Glutamatergic neuron (in vitro differentiated cells): ENCODE data around the gene OGFOD3. TPM values are rescaled to one million over a fixed set of nuclear protein-coding genes. Genes with fewer than 3 reads are reported as not detected.

Source experiments
- DNase-seq: peaks from one replicate; pipeline ENCODE4 v3.0.0; 2022
- H3K27ac Mint-ChIP-seq: one replicate; pipeline ENCODE4 v1.8.0; 2020; ENCODE audit warnings: mild to moderate bottlenecking, mixed read lengths, inconsistent platforms; ENCODE audit not compliant: unreplicated experiment
- H3K27me3 Mint-ChIP-seq: one replicate; pipeline ENCODE4 v1.8.0; 2020; ENCODE audit warnings: mild to moderate bottlenecking, moderate library complexity, mixed read lengths, inconsistent platforms; ENCODE audit not compliant: unreplicated experiment
- H3K36me3 Mint-ChIP-seq: one replicate; pipeline ENCODE4 v1.8.0; 2020; ENCODE audit warnings: mild to moderate bottlenecking, mixed read lengths, inconsistent platforms; ENCODE audit not compliant: unreplicated experiment
- H3K4me1 Mint-ChIP-seq: one replicate; pipeline ENCODE4 v1.8.0; 2020; ENCODE audit warnings: mild to moderate bottlenecking, low read depth, mixed read lengths, inconsistent platforms; ENCODE audit not compliant: unreplicated experiment
- H3K4me3 Mint-ChIP-seq: one replicate; pipeline ENCODE4 v1.8.0; 2020; ENCODE audit warnings: mild to moderate bottlenecking, mixed read lengths, inconsistent platforms; ENCODE audit not compliant: unreplicated experiment
- H3K9me3 Mint-ChIP-seq: one replicate; pipeline ENCODE4 v1.8.0; 2020; ENCODE audit warnings: mild to moderate bottlenecking, moderate library complexity, mixed read lengths, inconsistent platforms; ENCODE audit not compliant: unreplicated experiment
- CTCF ChIP-seq: fragments of 200-600 bp; sonication (generic); IDR thresholded peaks from one replicate; pipeline ENCODE4 v1.5.0; 2021; ENCODE audit not compliant: partially characterized antibody, unreplicated experiment
- total RNA-seq: library from RNA; stranded (reverse); fragmentation: NEBNext Ultra II Directional; extraction: Animal tissue kit (Norgen Biotek cat#: 25700); gene quantifications from one replicate; pipeline ENCODE4 v1.2.1, GENCODE V29; 2021; ENCODE audit not compliant: unreplicated experiment

Gene OGFOD3
- total RNA-seq, 1 donor from 2014 or later: 23.0 TPM

GRCh38 chr17:82449883-82450356 lies 31.5 kb upstream of the OGFOD3 start:
- H3K27me3 Mint-ChIP-seq: peaks cover 9% of the 10 kb centered on the region
- H3K27ac Mint-ChIP-seq: peak overlapping the region; percentile 45
- H3K36me3 Mint-ChIP-seq: no peaks in the 10 kb centered on the region
- H3K9me3 Mint-ChIP-seq: peaks cover 5% of the 10 kb centered on the region
- DNase-seq: no peak
- no peak for TF ChIP-seq CTCF
- peaks cover 6% of the 10 kb centered on the region for H3K4me1 Mint-ChIP-seq
- peak overlapping the region; percentile 83 for H3K4me3 Mint-ChIP-seq

- H3K9me3 Mint-ChIP-seq: peaks cover 5% of the 10 kb centered on the region
- peaks cover 6% of the 10 kb centered on the region for H3K4me1 Mint-ChIP-seq
- no peaks in the 10 kb centered on the region for H3K36me3 Mint-ChIP-seq
- peak overlapping the region; percentile 83 for H3K4me3 Mint-ChIP-seq
- H3K27ac Mint-ChIP-seq: peak overlapping the region; percentile 45
- TF ChIP-seq CTCF: no peak
- peaks cover 9% of the 10 kb centered on the region for H3K27me3 Mint-ChIP-seq
- no peak for DNase-seq
Observed at GRCh38 chr17:82449131-82449882, 30.9 kb upstream of the OGFOD3 start.

GRCh38 chr17:82447876-82448275 lies 29.5 kb upstream of the OGFOD3 start:
- TF ChIP-seq CTCF: no peak
- Mint-ChIP-seq H3K27me3 (peaks cover 9% of the 10 kb centered on the region), H3K27ac (peak overlapping the region; percentile 62), H3K4me1 (peaks cover 6% of the 10 kb centered on the region), H3K4me3 (no peak overlapping the region), H3K9me3 (peaks cover 9% of the 10 kb centered on the region), H3K36me3 (no peaks in the 10 kb centered on the region)
- DNase-seq: no peak

GRCh38 chr17:82446649-82447048 lies 28.3 kb upstream of the OGFOD3 start:
- DNase-seq: no peak
- Mint-ChIP-seq H3K4me3 (no peak overlapping the region), H3K27me3 (peaks cover 9% of the 10 kb centered on the region), H3K4me1 (peaks cover 6% of the 10 kb centered on the region), H3K27ac (no peak overlapping the region), H3K9me3 (peaks cover 9% of the 10 kb centered on the region), H3K36me3 (no peaks in the 10 kb centered on the region)
- no peak for TF ChIP-seq CTCF

GRCh38 chr17:82446124-82446523 lies 27.7 kb upstream of the OGFOD3 start:
- Mint-ChIP-seq H3K27me3 (peaks cover 9% of the 10 kb centered on the region), H3K36me3 (no peaks in the 10 kb centered on the region), H3K9me3 (peaks cover 9% of the 10 kb centered on the region), H3K4me1 (peaks cover 4% of the 10 kb centered on the region), H3K27ac (no peak overlapping the region), H3K4me3 (peak overlapping the region; percentile 30)
- no peak for DNase-seq
- TF ChIP-seq CTCF: no peak
